Measurements from ENCODE around the gene ZNF805. TPM values are rescaled to one million over a fixed set of nuclear protein-coding genes. Genes with fewer than 3 reads are reported as not detected.

Gene ZNF805
- total RNA-seq, 2 donors from 2014 or later, result 16.4 to 21.1 TPM

DNA sequence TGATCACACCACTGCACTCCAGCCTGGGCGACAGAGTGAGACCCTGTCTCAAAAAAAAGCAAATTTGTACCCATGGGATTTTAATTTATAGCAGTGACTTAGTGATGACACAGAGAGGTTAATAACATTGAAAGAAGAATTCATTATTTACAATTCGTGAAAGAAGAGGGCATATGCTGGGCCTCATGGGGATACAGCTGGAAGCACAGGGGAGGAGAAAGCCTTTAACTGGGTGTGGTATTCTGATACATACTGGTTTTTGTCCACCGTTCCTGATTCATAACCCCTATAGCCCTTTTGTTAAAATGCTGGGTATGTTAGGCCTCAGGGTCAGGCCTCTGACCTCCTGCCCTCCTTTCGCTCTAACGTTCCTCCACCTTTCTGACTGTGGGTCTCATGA is 38.3 kb upstream of the ZNF805 start:
- peaks cover under 1 to 7% of the 10 kb centered on the region in 2 donors for H3K36me3 ChIP-seq
- intact Hi-C loops (cut with DNase I), result no loop called here
- DNase-seq (ENCODE audit: low spot score), result no peak
- H3K27ac ChIP-seq, result no peak overlapping the region
- H3K9me3 ChIP-seq, result no peaks in the 10 kb centered on the region
- no peak overlapping the region for H3K4me3 ChIP-seq
- H3K27me3 ChIP-seq (replicated peaks; ENCODE audit: insufficient read depth), result no peaks in the 10 kb centered on the region
- TF ChIP-seq POLR2A (IDR thresholded peaks at IDR 0.05) (no peak), POLR2AphosphoS5 (IDR thresholded peaks at IDR 0.05) (no peak)
- TF ChIP-seq, protein P1, sequence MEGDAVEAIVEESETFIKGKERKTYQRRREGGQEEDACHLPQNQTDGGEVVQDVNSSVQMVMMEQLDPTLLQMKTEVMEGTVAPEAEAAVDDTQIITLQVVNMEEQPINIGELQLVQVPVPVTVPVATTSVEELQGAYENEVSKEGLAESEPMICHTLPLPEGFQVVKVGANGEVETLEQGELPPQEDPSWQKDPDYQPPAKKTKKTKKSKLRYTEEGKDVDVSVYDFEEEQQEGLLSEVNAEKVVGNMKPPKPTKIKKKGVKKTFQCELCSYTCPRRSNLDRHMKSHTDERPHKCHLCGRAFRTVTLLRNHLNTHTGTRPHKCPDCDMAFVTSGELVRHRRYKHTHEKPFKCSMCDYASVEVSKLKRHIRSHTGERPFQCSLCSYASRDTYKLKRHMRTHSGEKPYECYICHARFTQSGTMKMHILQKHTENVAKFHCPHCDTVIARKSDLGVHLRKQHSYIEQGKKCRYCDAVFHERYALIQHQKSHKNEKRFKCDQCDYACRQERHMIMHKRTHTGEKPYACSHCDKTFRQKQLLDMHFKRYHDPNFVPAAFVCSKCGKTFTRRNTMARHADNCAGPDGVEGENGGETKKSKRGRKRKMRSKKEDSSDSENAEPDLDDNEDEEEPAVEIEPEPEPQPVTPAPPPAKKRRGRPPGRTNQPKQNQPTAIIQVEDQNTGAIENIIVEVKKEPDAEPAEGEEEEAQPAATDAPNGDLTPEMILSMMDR (IDR thresholded peaks at IDR 0.05), result no peak
- no peaks in the 10 kb centered on the region for H3K4me1 ChIP-seq (replicated peaks)
- 94% methylated on average over 5 of the region's 5 CpGs for WGBS

DNA sequence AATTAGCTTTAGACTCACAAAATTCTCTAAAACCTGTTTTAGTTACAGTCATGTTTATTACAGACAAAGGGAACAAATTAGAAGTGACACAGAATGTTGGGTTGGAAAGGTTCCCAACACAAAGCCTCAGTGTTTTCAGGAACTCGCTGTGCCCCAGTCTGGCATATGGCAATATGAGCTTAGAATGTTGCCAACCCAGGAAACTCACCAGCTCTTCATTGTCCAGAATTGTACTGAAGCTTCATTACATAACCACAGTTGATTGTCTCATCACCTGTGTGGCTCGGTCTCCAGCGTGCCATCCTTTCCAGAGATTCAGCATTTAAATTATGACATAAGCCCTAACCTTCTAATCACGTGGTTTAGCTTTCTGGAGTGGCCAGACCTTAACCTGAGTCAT is 30.1 kb upstream of the ZNF805 start:
- intact Hi-C loops (cut with DNase I), result no loop called here
- Histone ChIP-seq H3K4me3 (no peak overlapping the region), H3K36me3 (peaks cover 22 to 29% of the 10 kb centered on the region in 2 donors), H3K4me1 (replicated peaks) (no peaks in the 10 kb centered on the region), H3K9me3 (no peaks in the 10 kb centered on the region), H3K27ac (no peak overlapping the region), H3K27me3 (replicated peaks; ENCODE audit: insufficient read depth) (no peaks in the 10 kb centered on the region)
- TF ChIP-seq POLR2A (IDR thresholded peaks at IDR 0.05) (no peak), POLR2AphosphoS5 (IDR thresholded peaks at IDR 0.05) (no peak)
- TF ChIP-seq, protein P1 (IDR thresholded peaks at IDR 0.05), result no peak
- DNase-seq (ENCODE audit: low spot score), result no peak
- WGBS, result 82% methylated on average over 4 of the region's 4 CpGs

DNA sequence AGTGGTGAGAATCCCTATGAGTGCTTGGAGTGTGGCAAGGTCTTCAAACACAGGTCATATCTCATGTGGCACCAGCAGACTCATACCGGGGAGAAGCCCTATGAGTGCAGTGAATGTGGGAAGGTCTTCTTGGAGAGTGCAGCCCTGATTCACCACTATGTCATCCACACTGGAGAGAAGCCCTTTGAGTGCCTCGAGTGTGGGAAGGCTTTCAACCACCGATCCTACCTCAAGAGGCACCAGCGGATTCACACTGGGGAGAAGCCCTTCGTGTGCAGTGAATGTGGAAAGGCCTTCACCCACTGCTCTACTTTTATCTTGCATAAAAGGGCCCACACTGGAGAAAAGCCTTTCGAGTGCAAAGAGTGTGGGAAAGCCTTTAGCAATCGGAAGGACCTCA is 28.3 kb upstream of the ZNF805 start:
- Histone ChIP-seq H3K27me3 (replicated peaks; ENCODE audit: insufficient read depth) (no peaks in the 10 kb centered on the region), H3K27ac (no peak overlapping the region), H3K9me3 (no peaks in the 10 kb centered on the region), H3K4me3 (no peak overlapping the region), H3K36me3 (peaks cover 15 to 29% of the 10 kb centered on the region in 2 donors), H3K4me1 (replicated peaks) (no peaks in the 10 kb centered on the region)
- no peak for DNase-seq (ENCODE audit: low spot score)
- 94% methylated on average over 7 of the region's 7 CpGs for WGBS
- TF ChIP-seq POLR2AphosphoS5 (IDR thresholded peaks at IDR 0.05) (no peak), POLR2A (IDR thresholded peaks at IDR 0.05) (no peak)
- TF ChIP-seq, protein P1 (IDR thresholded peaks at IDR 0.05), result no peak
- intact Hi-C loops (cut with DNase I), result no loop called here

DNA sequence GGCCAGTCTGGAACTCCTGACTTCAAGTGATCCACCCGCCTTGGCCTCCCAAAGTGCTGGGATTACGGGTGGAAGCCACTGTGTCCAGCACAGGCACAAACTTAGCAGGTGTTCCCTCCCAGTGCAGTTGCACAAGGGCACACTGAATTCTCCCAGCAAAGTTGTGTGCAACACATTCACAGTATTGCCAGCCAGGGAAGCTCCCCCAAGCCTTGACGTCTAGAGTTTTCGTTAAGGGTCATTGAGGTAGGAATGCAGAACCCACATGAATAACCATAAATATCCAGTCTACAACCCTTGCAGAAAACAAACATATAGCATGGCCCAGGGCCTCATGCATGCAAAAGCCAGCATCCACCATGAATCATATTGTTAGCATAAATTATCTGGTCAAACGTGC is 12.9 kb upstream of the ZNF805 start:
- WGBS, result 74% methylated on average over 5 of the region's 5 CpGs
- intact Hi-C loops (cut with DNase I), result no loop called here
- TF ChIP-seq POLR2AphosphoS5 (IDR thresholded peaks at IDR 0.05), result no peak
- TF ChIP-seq, protein P1 (IDR thresholded peaks at IDR 0.05), result no peak
- TF ChIP-seq POLR2A (IDR thresholded peaks at IDR 0.05), result no peak
- H3K36me3 ChIP-seq, result no peaks in the 10 kb centered on the region
- no peak overlapping the region for H3K27ac ChIP-seq
- H3K9me3 ChIP-seq, result no peaks in the 10 kb centered on the region
- no peak overlapping the region for H3K4me3 ChIP-seq
- no peak for DNase-seq (ENCODE audit: low spot score)
- H3K4me1 ChIP-seq (replicated peaks), result no peaks in the 10 kb centered on the region
- no peaks in the 10 kb centered on the region for H3K27me3 ChIP-seq (replicated peaks; ENCODE audit: insufficient read depth)

DNA sequence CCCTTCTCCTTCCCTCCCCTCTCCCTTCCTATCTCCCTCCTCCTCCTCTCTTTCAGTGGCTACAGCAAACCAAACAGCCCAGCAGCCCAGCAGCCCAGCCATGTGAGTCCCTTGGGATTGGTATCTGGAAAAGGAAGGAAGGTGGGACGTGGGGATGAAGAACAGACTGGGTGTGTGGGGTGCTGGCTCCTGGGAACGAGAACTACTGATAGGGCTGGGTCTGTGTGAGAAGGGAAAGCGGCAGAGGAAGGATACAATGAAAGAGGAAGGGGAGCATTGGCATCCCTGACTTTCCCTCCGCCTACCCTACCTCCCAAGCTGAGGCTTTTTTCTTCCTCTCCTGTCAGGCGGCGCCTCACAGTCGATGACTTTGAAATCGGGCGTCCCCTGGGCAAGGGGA is 8.7 kb upstream of the ZNF805 start:
- H3K27me3 ChIP-seq (replicated peaks; ENCODE audit: insufficient read depth), result no peaks in the 10 kb centered on the region
- H3K36me3 ChIP-seq, result no peaks in the 10 kb centered on the region
- intact Hi-C loops (cut with DNase I), result no loop called here
- H3K4me1 ChIP-seq (replicated peaks), result no peaks in the 10 kb centered on the region
- no peak overlapping the region for H3K27ac ChIP-seq
- 57% methylated on average over 9 of the region's 9 CpGs for WGBS
- TF ChIP-seq POLR2A (IDR thresholded peaks at IDR 0.05) (no peak), POLR2AphosphoS5 (IDR thresholded peaks at IDR 0.05) (no peak)
- TF ChIP-seq, protein P1 (IDR thresholded peaks at IDR 0.05), result no peak
- no peaks in the 10 kb centered on the region for H3K9me3 ChIP-seq
- no peak for DNase-seq (ENCODE audit: low spot score)
- no peak overlapping the region for H3K4me3 ChIP-seq
